8988T (cell line): Measurements from ENCODE around the gene STX4.
"Not testable (repeated sequence)": the region's sequence is repeated elsewhere in the genome, so short reads cannot be mapped to it uniquely, and the experiment has no call there.

Experiments
- DNase-seq: peaks from one replicate; pipeline ENCODE4 v3.0.0; 2011

Gene STX4

GRCh38 chr16:30998852-30999761, 34.3 kb upstream of the STX4 start:
- no peak for DNase-seq

GRCh38 chr16:31000671-31001382, 32.5 kb upstream of the STX4 start:
- no peak for DNase-seq

GRCh38 chr16:31001507-31002249, 31.7 kb upstream of the STX4 start:
- DNase-seq: no peak

GRCh38 chr16:31002250-31002700, 31.1 kb upstream of the STX4 start:
- no peak for DNase-seq

- no peak for DNase-seq
These were observed 30.5 kb upstream of the STX4 start for GRCh38 chr16:31002862-31003341.

GRCh38 chr16:31003744-31004143, 29.6 kb upstream of the STX4 start:
- no peak for DNase-seq

GRCh38 chr16:31004658-31005057, 28.7 kb upstream of the STX4 start:
- no peak for DNase-seq

GRCh38 chr16:31005350-31006085, 27.8 kb upstream of the STX4 start:
- DNase-seq: no peak

GRCh38 chr16:31006086-31006385, 27.3 kb upstream of the STX4 start:
- no peak for DNase-seq

- DNase-seq: no peak
These were observed 26.8 kb upstream of the STX4 start for GRCh38 chr16:31006589-31006988.

- no peak for DNase-seq
These were observed 25.7 kb upstream of the STX4 start for GRCh38 chr16:31007684-31008083.

- peak; percentile 78 for DNase-seq
These were observed 25.2 kb upstream of the STX4 start for GRCh38 chr16:31008149-31008548.

GRCh38 chr16:31008551-31008950, 24.8 kb upstream of the STX4 start:
- no peak for DNase-seq

- no peak for DNase-seq
These were observed 24.2 kb upstream of the STX4 start for GRCh38 chr16:31009120-31009519.

- DNase-seq: no peak
These were observed 23.3 kb upstream of the STX4 start for GRCh38 chr16:31009894-31010584.

- no peak for DNase-seq
These were observed 22.6 kb upstream of the STX4 start, which contains the start of gene STX1B for GRCh38 chr16:31010585-31011325. STX1B (minus strand) TSS chr16:31010638; CDS start chr16:31010396, 242 bp downstream.

GRCh38 chr16:31011815-31012214, 21.5 kb upstream of the STX4 start:
- DNase-seq: not testable (repeated sequence)

GRCh38 chr16:31013292-31013691, 20.1 kb upstream of the STX4 start:
- not testable (repeated sequence) for DNase-seq

- DNase-seq: no peak
These were observed 17.3 kb upstream of the STX4 start for GRCh38 chr16:31016018-31016417.

- not testable (repeated sequence) for DNase-seq
These were observed 15.6 kb upstream of the STX4 start for GRCh38 chr16:31017756-31018155.

- DNase-seq: no peak
These were observed 12.8 kb upstream of the STX4 start for GRCh38 chr16:31020536-31020935.
